Left renal cortex interstitium (tissue), 4 donors: Measurements from ENCODE around the gene POLD2. TPM values are rescaled to one million over a fixed set of nuclear protein-coding genes. Genes with fewer than 3 reads are reported as not detected.
"Not testable (repeated sequence)": the region's sequence is repeated elsewhere in the genome, so short reads cannot be mapped to it uniquely, and the experiment has no call there.

Experiments
- DNase-seq, 4 donors: peaks; one replicate each; pipeline ENCODE4 v3.0.0-alpha.2; 2013; ENCODE audit warnings: low read depth in 4 of 4, low spot score in 2 of 4, missing footprints in 1 of 4
- polyA plus RNA-seq, 4 donors: library from polyadenylated mRNA; unstranded; fragments of 120-200 nt; gene quantifications; one replicate each; pipeline ENCODE4 v1.2.1, GENCODE V29; 2013; ENCODE audit not compliant: insufficient read length in 4 of 4

The POLD2 gene
- polyA plus RNA-seq = 100 to 1,000 TPM; 100 to 136 (median 123) TPM

DNA sequence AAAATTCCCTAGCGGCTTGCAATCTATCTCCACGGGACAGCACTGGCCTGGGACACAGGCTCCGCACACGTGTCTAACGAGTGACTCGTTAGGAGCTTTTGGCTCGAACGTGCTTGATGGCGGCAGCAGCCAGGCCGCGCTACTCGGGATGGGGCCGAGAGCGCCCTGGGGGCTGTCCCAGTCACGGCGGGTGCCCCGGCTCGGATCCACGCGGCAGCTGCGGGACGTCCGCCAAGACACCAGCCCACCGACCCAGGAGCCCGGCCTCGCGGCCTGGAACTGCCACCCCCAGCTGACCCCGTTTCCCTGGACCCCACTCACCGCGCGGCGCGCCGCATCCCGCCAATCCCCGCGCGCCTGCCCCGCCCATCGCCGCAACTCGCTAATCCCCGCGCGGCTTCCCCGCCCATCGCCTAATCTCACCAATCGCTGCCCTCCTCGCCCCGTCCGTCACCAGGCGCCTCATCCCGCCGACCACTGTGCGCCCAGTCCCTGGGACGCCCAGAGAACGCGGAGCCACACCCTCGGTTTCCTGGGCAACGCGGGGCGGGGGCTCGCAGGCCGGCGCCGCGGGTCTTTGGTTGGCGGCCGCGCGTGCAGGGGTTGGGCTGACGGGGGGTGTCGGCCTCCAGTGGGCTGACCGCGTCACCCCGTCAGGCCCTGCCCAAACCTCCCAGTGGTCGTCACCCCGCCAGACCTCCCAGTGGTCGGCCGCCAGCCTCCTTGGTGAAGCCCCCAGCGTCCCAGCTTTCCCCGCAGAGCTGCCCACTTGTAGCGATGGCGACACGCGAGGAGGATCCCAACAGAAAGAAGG, at the start of gene POLD2:
POLD2 (minus strand) TSS at position 359 of the 814 bp plus-strand sequence. CDS start 1,495 bp downstream, outside the sequence.
- DNase-seq = peak; percentile 79 to 95 (median 92)

DNA sequence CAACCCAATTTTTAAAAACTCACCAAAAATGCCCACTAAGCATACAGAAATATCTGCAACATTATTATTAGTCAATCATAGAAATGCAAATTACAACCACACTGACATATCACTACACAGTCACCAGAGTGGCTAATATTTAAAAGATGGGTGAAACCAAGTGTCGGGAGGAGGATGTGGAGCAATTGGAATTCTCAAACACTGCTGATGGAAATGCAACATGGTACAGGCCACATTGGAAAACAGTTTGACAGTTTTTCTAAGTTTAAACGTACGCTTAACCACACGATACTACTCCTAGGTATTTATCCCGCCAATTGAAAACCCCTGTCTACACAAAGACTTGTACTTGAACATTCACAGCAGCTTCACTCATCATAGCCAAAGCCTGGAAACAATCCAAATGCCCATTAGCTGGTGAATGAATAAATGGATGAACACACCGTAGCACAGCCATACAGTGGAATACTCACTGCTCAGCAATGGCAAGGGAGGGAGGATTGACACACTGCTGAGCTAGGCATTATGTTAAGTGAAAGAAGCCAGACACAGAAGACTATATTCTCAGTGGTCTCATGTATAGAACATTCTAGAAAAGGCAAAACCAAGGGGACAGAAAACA, 49.6 kb upstream of the POLD2 start:
- DNase-seq = no peak

DNA sequence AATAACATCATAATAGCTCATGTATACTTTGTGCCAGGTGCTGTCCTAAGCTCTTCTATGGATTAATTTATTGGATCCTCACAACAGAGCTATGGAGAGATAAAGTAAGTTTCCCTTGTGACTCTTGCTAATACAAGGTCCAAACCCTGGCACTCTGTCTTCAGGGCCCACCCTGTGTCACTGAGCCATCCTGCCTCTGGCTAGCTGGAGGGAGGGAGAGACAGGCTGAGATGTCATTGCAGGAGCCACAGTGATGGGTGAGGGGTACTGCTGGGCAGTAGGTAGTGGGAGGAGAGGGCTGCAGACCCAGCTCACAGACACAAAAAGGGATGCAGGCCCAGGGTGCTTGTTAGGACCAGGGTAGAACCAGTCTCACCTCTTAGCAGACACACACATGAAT, 49.0 kb upstream of the POLD2 start:
- DNase-seq = no peak

DNA sequence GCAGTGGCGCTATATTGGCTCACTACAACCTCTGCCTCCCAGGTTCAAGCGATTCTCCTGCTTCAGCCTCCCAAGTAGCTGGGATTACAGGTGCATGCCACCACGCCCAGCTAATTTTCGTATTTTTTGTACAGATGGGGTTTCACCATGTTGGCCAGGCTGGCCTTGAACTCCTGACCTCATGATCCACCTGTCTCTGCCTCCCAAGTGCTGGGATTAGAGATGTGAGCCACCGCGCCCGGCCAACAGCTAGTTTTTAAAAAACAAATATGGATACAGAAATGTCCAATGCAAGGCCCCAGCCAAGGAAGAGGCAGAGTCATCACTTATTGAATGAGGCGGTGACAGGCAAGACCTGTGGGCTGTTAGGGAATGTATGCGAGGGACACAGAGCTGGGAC, 48.6 kb upstream of the POLD2 start:
- not testable (repeated sequence) for DNase-seq

DNA sequence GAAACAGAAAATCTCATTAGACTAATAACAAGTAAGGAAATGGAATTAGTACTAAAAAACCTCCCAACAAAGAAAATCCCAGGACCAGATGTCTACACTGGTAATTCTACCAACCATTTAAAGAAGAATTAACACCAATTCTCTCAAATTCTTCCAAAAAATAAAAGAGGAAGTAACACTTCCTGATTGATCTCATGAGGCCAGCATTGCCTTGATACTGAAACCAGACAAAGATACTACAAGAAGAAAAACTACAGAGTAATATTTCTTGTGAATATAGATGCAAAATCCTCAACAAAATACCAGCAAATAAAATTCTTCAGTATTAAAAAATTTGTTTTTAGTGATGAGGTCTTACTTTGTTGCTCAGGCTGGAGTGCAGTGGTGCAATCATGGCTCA, 44.6 kb upstream of the POLD2 start:
- DNase-seq = no peak

DNA sequence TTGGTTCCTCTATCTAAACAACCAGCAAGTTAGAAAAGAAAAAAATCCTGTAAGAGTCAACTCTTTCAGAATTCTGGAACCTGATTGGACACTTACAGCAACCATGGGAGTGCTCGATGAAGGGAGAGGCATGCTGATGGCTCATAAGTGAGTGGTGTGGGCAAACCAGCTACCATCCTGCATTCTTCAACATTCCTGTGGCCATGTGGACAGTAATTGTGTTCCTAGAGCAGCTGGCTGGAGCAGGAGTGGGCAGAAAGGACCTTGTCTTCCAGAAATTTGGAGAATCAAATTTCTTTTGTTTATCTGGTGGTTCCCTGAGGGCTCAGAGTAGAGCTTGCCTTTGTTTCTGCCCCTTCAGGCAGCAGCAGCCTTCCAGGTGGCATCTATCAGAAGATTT, 40.2 kb upstream of the POLD2 start:
- no peak for DNase-seq

DNA sequence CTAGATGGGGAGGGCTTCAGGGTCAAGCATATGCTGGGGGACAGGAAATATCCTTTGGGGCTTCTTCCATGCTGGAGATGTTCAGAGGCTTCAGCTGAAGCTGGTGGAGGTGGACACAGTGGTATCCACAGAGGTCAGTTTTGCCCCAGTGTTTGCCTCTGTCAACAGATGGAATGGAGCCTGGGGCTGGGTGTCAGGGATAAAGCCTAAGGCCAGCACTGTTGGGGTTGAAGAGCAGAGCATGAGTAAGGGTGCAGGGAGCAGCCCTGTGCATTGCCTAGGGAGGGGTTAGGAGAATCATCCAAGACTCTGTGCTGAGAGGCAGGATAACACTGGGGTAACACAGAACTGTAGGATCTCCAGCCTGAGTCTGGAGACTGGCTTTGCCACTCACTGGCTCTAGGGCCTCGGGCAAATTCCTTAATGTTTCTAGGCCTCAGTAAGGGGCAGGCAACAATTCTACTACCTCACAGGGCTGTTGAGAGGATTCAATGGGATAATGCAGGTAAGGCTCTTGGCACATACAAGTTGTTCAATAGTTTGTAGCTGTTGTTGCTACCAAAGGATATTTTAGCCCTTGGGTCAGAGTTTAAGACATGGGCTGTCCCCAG, 39.5 kb upstream of the POLD2 start:
- no peak for DNase-seq

DNA sequence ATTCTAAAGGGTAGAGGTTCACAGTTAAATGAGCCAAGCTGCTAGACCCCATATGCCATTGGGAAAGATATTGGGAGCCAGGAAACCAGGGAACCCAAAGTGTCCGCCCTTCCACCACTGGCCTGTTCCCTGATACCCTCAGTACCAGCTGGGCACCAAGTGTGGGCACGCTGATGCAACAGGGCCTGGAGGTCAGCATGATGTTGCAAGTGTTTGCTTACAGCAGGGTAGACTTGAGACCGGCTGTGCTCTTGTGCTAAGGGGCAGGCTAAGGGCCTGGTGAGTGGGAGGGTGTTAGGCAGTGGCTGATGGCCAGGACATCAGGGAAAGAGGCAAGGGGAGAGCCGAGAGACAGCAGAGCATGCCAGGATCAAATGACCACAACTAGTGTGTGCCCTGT, 38.8 kb upstream of the POLD2 start:
- no peak for DNase-seq

DNA sequence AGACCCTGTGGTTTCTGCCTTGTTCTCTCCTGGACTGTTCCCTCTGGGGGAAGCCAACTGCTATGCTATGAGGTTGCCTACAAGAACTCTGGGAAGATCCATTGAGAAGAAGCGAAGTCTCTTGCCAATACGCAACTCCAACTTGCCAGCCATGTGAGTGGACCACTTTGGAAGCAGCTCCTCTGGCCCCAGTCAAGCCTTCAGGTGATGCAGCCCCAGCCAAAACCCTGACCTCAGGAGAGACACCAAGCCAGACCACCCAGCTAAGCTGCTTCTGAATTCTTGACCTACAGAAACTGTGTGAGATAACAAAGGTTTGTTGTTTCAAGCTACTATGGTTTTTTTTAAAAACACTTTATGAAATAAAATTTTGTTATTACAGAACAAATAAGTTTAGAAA, 38.0 kb upstream of the POLD2 start:
- DNase-seq = no peak

DNA sequence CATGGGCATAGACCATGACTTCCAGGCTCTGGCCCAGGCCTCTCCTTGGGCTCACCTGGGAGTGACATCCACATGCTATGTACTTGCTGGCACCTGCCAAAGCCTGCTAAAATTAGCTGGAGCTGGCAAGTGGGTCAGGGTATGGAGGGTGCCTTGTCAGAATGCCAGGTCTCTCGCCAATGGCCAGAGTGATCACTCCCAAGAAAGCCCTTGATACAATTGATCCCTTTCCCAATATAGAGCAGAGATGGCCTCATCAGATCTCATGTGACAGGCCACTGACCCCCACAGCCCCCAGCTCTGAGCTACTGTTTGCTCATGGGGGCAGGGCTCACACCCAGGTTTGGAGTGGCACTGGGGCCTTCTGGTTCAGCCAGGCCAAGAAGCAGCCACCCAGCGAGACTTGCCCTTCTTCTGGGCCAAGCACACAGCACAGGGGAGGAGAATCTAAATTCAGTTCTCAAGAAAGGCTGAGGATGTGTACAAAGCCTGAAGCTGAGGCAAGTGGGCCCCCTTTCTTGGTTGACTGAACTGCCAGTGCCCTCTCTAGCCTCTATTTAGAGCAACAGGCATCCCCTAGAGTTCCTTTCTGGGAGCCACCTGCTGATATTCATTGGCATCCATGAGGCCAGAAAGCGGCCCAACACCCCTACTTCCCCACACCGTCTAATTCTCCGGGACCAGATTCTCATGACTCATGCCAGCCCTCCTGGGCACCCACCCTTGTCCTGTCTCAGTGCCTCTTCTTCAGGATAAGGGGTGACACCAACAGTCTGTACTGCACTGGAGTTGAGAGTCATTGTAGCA, 36.7 kb upstream of the POLD2 start:
- DNase-seq = no peak

DNA sequence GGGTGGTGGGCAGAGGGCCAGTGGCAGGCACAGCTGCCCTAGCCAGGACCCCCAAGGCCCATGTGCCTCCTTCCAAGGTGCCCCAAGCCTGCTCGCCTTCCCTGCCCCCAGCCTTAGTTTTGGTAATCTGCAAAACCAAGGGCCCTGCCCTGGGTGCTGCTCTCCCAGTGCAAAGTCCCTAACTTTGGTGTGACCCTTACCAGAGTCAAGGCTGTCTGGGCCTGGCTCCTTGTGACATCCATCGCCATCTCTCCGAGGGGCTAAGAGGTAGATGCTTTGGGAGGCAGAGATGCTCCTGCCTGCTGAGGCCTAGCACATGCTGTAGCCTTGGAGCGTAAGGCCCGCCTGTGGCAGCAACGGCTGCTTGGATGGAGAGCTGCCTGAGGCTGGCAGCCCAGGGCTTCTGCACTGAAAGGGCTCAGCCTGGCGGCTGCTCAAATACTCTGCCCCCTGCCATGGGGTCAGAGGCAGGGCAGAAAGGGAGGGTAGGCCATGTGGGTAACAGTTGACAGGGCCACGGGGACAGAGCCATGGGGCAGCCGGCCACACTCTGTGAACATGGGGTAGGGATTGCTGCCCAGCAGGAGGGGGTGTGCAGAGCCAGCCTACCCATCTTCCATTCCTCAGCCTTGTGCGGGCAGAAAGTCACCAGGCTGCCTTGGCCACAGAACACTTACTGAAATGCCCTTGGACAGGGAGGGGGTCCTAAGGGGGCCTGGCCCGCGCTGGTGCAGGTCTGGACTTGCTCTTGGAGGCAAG, 35.7 kb upstream of the POLD2 start:
- DNase-seq = no peak

DNA sequence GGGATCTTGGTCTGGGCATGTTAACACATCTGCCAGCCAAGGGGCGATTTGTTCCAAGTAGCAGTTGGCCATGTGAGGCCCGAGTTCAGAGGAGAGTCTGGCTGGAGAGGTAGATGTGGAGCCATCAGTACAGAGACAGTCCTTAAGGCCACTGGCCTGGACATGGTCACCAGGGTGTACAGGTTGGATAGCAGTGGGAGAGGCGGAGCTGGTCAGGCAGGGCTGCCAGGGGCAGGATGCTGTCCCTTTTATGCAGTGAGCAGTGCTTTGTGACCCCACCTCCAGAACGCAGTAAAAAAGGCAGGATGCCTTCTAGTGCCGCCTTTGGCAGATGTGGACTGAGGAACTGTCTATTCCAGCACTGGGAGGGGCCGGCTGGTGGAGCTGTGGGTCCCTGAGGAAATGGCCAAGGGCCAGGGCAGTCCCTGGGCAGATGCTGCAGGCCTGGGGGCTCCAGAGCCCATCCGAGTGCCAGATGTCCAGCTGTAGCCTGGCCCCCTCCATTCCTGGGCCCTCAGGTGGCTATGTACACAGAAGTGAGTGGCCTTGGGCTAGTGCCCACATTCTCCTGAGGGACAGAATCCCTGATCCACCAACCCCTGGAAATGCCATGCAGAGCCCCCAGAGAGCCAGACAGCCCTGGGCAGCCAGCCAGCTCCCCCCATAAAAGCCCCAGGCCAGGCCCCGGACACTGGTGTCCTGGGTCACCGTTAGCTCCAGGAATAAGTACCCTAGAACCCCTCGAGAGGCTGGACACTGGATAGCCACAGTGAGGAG, 34.9 kb upstream of the POLD2 start:
- no peak for DNase-seq

DNA sequence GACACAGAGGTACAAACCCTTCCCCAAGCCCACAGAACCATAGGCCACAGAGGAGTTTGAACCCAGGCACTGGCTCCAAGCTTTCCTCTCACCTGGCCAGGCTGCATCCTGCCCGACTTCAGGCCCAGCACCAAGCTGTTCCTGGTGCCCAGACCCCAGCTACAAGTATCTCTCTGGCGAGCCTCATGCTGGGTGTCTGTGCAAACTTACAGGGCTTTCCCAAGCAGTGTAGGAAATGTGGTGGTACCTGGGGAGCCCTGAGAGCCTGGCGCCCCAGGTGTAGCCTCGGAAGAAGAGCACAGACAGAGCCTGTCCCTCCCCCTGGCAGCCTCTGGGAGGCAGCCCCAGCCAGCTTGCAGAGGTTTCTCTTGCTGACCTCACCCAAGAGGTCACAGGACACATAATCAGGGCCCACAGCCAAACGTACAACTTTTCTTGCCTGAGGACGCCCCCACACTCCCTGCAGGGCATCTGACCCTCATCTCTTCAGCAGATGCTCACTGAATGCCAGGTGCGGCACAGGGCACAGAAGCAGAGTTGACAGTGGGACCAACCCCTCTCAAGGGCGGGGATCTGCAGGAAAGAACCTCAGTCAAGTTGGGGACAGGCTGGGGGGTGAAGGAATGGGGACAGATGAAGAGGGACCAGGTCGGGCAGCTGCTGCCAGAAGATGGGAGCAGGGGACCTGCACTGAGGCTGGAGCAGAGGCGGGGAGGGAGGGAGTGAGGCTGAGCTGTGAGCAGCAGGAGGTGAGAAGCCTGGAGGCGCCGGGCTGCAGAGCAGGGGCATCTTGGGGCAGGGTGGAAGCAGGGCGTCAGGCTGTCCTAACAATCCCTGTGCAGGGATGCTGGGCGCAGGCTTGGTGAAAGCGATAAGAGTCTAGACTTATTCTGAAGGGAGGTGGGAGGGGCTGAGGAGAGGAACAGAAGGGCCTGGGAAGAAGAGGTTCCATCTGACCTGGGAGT, 34.0 kb upstream of the POLD2 start:
- no peak for DNase-seq

DNA sequence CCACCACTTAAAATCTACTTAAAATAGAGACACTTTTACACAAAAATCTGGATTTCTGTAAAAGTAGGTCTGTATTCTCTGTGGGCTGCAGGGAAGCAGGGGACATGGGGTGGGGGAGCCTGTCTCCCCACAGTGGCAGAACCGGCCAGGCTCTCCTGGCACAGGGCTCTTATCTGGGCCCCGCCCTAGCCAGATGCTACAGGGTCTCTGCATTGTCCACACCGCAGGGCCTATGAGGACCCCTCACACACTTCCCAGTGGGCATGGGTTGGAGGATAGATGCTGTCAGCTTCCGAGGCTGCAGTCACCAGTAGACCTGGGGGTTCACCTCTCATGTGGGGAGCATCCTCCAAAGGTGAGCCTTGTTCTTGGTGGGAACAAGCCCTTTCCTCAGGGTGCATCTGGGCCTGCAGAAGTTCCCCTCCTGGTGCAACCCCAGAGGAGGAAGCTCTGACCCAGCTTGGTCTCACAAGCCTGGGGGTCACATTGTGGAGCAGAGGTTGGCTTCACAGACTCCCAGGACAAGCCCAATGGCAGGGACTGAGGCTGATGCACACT, 33.2 kb upstream of the POLD2 start:
- DNase-seq = no peak

DNA sequence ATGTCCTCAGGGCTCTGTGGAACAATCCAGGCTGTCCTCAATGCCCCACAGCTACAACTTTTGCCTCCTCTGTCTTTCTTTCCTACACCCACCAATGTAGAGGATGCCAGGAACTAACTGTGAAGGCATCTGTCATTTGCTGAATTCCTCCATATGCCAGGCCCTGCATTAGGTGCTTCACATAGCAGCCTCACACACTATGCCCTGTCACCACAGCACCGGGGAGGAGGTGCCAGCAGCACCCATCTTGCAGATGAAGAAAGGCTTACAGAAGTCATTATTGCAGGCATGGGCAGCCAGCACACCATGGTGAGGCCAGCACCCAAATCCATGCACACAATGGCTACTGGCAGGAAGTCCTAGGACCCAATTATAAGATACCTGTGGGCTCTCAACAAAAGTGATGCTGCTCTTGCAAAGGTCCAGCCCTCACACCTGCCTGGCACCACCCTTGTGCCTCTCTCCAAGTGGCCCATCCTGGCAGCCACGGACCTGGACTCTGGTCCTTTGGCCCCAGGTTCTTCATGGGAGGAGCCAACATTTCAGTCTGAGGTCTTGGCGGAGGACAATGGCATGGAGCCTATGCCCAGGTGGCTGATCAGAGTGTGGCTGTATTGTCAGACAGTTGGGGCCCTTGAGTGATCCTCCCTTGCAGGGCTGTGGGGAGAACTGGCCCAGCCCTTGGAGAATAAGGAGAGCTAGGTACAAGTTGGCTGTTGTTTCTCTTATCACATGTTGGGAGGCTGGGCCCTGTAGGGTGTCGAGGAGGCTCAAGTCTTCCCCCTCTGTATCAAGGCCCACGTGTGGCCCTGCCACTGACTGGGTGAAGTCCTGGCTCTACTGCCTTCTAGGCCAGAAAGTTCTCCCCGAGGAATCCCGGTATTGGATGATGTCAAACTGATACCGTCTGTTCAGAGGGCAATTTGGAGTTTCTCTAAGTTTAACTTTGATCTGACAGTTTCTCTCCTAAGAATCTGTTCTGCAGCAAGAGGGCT, 32.1 kb upstream of the POLD2 start:
- DNase-seq = no peak

DNA sequence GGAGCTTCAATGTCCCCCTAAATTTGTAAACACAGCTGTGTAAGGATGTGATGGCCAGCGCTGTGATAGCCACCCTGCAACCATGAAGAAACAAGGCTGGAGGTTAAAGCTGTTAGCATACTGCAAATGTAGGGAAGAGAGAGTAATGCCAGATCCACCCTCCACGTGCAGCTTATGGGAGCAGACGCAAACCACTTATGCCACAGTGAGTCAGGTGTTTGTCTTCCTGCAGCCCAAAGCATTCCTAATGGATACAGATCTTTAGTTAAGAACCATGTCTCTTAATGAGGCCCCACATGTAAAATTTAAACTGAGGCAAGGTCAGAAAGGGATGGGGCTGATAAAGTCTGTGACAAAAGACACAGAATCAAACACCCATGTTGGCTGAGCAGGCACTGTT, 31.4 kb upstream of the POLD2 start:
- DNase-seq = no peak

DNA sequence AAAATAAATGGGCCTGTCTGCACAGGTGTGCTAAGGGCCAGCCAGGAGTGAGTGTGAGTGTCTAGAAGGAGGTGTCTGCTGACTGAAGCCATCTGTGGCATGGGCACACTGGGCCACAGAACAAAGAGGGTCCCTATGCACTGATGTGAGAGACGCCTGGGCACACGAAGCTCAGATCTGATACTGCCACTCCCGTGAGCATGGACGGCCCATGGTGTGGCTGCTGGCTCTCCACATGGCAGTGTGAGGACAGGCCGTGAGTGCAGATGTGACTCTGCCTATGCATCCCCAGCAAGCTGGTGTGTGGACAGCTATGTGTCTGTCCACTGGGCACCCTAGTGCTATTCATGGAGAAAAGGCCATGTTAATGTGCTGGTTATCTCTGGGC, 30.6 kb upstream of the POLD2 start:
- DNase-seq = no peak
